OCI-M2 (cell line): Measurements from ENCODE around the gene MAML3.

ENCODE experiments used
- DNase-seq: peaks from one replicate; lab custom pipeline; 2025; ENCODE audit not compliant: unreplicated experiment; lab: John Stamatoyannopoulos, UW

The MAML3 gene

DNA sequence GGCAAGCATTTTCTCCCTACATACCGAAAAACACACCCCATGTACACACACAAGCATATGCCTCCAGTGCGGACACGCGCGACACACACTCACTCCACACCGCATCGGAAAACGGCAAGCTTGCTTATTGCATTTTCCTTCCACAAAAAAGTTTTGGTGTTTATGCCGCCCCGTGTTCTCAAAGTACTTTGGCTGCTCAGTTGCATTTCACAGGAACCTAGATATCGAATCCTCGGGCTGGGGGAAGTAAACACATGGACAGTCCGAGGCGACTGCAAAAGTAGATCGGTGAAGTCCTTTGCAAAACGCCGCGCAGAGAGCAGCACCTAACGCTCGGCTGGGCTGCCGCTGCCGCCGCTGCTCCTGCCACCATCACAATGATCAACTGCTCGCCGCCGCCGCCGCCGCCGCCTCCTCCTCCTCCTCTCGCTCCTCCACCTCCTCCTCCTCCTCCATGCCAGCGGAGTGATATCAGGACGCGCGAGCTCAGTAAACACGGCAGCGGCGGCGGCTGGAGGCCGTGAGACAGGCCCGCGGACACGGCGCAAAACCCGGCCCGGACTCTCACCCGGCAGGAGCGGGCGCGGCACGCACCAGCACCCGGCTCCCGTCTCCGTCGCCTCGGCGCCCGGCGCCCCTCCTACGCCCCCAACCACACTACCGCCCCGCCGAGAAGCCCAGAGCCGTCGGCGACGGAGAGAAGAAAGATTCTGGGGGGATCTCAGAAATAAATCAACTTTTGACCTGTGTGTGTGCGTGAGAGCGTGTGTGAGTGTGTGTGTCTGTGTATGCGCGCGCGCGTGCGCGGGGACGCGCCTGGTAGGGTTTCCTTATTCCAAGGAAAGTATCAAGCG, at the start of gene MAML3:
MAML3 (minus strand) TSS at position 467 of the 854 bp plus-strand sequence. CDS start 857 bp downstream, outside the sequence.
- peak; percentile 67 for DNase-seq

DNA sequence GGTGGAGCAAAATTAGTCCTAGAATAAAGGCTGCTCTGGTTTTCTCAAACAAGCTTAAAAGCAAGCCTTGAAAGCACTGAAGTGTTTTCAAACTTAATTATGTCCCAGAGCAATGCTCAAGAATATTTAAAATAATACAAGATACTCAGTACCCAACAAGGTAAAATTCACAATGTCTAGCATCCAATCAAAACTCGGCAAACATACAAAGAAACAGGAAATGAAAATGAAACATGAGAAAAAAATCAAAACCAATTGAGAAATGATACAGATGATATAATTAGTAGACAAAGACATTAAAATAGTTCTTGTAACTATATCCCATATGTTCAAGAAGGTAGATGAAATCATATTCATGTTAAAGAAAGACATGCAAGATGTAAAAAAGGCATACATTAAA, 45.0 kb upstream of the MAML3 start:
- DNase-seq, result no peak

DNA sequence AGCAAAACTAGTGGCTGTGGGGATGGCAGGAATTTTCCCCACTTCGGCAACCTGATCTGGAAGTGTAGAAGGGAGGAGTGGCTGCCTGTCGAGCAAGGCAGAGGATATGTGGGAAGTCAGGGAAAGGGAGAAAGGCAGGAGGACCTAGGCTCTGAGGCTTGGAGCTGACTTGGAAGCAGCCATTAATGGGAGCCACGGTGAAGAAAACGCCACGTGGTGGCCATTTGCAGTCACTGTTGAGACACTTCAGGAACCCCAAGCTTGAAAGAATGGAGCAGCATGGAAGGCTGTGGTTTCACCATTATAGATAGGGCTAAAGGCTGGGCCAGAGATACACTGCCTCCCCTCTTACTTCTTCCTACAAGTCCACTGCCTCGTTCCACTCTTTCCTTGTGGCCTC, 41.8 kb upstream of the MAML3 start:
- DNase-seq, result no peak

DNA sequence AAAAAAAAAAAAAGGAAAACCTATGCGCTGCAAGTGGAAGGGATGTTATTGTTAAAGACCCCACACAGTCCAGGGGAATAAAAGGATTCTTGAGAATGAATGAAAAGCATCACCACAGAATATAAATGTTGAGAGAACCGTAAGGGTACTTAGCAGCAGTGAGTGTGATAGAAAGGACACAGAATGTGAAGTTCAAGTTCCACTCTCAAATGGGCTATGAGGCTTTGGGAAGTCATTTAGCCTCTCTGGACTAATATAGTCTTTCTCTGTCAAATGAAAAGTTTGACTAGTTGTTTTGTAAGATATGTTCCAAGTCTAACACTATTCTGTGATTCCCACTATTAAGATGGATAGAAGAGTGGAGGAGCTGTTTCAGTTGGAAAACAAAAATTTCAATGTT, 35.8 kb upstream of the MAML3 start:
- DNase-seq, result no peak

DNA sequence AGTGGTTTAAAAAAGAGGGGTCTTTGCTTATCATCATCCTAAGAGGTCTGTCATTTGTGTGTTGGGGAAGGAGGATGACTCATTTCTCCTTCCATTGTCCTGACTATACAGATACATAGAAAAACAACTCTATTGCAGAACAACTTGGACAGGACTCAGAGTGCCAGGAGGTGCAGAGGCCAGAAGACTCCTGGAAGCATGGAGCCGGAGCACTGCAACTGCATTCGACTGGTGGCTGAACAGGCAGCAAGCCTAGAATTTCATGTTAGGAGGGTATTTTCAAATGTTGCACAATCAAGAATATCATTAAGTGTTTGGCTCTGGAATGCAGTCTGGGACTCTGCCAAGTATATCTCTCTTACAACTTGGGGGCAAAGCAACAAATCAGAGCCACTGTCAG, 35.0 kb upstream of the MAML3 start:
- no peak for DNase-seq

DNA sequence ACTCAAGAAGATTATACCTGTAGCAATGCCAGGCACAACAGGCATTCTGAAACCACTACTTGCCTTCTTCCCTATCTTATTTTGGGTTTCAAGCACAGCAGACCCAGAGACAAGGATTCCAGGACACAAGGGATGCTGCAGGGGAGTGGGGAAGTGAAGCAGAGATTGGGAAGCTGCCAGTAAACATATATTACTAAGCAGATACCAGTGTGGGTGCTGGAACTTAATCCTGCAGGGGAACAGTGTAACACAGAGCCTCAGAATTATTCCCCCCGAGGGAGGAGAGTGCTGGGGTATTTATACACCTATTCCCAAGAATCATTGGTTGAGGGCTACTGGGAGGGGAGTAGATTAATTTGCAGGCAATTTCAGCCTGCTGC, 33.3 kb upstream of the MAML3 start:
- DNase-seq, result no peak

DNA sequence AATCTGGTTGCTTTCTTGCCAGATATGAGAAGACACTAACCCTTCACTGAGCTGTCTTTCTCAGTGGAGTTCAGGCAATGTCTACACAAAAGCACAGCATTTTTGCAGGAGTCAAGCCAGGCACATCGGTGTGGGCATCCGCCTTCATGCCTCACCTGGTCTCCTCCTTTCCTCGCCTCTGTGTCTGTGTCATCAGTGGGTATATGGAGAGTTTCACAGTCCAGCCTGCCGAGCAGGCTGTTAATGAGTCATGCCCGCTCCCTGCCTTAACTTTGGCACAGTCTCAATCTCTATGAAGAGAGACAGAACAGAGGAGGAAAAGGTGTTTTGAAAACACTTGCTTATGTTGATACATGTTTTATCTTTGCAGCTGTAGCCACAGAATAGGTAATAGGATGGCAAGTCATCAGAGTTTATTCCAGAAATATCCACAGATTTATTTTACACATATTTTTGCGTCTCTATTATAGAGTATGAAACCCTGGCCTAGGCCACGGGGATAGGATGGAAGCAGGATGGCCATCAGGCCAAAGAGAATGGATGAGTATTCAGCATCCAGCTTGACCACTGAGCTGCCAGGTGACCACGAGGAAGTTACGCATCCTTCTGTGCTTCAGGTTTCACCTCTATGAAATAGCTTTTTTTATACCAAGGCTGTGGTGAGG, 32.8 kb upstream of the MAML3 start:
- DNase-seq, result no peak

DNA sequence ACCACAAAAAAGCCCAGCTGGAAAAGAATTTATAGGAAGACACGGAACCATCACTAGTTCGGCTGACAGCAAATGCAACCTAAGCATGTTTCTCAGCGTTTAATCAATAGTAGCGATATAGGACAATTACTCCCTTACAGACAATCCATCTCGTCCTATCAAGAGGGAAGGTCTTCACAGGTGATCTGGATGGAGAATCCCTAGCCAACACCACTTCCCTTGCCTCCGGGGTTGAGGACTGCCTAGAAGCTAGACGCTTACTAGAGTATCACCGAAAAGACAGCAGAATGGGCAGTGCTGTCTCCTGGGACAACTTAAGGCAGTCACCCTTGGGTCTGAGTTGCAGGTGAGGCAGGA, 32.1 kb upstream of the MAML3 start:
- no peak for DNase-seq

DNA sequence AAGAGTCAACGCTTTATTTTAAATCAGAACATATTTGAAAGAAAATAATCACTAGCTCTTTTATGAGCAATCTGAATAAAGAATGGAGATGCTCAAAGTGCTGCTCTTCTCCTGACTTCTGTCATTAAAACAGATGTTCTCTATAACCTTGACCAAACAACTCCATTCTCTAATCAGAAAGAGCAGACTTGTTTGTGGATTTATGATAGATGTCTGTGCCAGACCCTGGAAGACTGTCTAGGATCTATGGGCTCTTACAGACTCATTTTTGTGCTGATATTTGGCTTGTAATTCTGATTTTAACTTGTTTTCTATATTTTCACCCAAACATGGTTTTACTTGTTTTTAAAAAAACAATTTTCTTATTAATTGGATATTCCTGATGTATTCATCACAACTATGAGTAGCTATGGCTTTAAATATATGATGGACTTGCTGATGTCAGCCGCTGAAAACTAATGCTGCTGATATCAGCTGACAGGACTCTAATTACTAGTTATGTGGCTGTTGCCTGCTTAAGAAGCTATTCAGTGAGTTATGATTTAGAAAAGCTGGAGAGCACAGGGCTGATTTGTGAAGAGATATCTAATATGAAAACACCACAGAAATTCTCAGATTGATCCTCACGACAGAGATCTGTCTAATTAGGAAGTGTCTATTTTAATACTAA, 31.6 kb upstream of the MAML3 start:
- no peak for DNase-seq

DNA sequence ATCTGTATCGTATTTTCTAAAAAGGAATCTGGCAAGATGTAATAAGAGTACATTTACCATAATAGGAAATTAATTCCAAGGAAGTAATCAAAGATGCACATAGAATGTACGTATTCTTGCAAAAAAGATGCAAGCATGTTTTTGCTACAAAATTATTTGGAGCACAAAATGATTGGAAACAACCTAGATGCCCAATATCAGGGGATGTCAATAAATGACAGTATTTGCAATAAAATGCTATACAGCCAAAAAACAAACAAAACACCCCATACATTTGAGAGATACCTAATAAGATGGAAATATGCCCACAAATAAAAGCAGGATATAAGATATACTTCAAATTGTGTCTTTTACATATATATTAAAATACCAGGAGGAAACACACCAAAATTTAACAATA, 29.3 kb upstream of the MAML3 start:
- no peak for DNase-seq

DNA sequence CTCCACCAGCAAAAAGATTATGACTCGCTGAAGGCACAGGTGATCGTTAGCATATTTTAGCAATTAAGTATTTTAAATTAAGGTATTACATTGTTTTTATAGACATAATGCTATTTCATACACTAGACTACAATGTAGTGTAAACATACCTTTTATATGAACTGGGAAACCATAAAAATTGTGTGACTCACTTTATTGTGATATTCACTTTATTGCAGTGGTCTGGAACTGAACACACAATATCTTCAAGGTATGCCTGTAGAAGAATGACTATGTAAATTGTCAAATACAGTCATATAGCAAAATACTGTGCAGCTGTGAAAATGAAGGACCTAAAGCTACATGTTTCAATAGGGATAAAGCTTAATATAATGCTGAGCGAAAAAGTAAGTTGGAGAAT, 26.6 kb upstream of the MAML3 start:
- no peak for DNase-seq

DNA sequence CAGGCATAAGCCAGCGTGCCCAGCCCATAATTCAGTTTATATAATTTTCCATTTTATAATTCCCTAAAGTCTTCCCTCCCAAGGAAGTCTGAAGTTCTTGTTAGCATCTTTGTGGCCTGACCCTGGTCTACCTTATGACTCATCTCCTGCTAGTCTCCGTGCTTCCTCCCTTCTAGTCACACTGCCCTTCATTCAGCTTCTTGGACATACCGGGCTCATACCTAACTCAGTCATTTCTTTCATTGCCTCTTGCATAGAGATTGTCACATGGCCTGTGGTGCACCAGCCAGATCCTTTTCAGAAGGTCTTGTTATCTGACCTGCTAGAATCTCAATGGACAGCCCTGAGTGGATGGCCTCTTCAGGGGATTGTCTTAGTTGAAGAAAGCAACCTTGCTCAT, 22.8 kb upstream of the MAML3 start:
- no peak for DNase-seq

DNA sequence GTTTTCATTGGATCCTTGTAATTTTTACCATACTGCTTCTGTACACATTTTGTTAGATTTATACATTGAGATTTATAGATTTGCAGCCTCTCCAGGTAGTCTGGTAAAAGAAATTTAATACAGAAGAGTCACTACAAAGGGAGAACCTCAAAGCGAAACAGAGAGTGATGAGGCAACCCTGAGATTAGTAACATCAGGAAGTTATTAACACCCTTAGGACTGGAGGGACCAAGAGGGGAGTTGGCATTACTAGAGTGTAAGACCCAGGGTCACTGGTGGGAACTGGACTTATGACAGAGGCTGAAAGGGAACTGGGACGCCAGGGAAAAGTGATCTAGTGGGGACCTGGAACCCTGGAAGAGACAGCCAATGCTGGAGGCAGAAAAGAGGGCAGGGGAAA, 20.6 kb upstream of the MAML3 start:
- no peak for DNase-seq

DNA sequence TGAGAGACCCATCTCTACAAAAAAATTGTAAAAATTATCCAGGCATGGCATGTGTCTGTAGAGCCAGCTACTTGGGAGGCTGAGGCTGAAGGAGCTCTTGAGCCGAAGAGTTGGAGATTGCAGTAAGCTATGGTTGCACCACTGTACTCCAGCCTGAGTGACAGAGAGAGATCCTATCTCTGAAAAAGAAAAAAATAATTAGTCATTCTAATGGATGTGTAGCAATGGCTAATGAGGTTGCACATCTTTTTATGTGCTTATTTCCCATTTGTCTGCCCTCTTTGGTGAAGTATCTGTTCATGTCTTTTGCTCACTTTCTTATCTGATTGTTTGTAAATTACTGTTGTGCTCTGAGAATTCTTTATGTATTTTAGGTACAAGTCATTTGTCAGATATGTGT, 19.0 kb upstream of the MAML3 start:
- no peak for DNase-seq

DNA sequence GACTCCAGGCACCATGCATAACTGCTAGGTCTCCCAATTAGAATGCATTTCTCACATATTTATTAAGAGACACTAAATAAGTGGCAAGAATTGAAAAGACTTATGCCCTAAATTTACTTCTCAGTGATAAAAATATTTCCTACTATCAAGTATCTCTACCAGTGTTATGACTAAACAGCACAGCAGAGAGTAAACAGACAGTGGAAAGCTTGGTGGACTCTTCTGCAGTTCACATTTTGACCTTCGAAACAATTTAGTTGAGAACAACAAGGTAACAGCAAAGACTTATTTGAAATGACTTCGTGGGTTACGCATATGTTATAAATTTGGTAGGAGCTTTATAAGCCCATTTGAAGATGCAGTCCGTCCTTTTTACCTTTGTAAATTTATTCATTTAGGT, 16.3 kb upstream of the MAML3 start:
- DNase-seq, result no peak

DNA sequence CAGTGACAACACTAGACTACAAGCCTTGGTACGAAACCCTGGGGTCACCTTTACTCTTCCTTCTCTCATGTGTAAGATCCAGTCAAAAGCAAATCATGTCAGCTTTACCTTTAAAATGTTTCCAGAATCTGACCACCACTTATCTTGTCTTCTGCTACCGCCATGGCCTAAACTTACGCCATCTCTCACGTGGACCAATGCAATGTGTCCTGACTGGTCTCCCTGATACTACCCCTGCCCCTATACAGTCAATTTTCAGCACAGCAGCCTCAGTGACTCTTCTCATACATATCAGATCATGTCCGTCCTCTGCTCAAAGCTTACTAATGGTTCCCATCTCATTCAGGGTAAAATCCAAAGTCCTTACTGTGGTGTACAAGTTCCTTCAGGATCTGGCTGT, 15.0 kb upstream of the MAML3 start:
- no peak for DNase-seq

DNA sequence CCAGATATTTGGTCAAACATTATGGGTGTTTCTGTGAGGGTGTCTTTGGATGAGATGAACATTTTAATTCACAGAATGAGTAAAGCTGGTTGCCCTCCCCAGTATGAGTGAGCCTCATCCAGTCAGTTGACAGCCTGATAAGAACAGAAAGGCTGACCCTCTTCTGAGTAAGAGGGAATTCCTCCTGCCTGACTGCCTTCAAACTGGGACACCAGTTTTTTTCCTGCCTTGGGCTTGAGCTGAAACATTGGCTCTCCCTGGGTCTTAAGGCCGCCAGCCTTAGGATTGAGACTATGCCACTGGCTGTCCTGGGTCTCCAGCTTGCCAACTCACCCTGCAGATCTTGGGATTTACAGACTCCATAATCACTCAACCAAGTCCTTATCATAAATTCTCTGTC, 14.5 kb upstream of the MAML3 start:
- no peak for DNase-seq

DNA sequence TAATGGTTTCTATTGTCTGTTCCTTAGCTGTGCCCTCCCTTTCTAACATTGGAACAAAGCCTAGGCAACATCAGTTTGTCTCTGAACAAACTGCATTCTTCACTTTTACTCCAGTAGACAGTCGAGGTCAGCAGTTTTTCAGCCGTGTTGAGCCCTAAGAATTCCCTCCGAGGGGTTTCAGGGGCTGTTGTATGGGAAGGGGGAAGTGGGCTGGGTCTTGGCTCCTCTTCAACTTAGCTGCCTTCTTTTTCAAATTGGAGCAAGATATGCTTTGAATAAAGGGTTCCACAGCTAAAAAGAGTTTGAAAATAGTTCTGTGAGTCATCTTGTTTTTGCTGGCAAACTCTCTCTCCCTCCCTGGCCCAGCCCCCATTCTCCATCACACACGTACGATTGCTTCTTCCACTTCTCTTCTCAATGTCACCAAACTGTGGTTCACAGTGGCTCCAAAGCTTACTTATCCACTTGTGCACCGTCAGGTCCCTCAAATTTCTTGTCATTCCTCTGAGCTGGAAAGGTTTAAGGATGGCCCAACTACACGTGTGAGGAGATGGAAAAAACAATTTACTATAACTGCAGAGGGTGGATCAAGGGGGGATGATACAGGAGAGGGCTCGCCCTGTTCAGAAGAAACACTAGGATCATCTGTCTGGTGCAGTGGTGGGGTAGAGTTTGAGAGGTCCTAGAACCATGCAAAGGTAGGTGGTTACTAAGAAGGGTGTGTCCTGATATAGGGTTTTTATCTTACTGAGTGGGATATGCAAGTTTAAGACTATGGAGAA, 9.2 kb upstream of the MAML3 start:
- DNase-seq, result no peak

DNA sequence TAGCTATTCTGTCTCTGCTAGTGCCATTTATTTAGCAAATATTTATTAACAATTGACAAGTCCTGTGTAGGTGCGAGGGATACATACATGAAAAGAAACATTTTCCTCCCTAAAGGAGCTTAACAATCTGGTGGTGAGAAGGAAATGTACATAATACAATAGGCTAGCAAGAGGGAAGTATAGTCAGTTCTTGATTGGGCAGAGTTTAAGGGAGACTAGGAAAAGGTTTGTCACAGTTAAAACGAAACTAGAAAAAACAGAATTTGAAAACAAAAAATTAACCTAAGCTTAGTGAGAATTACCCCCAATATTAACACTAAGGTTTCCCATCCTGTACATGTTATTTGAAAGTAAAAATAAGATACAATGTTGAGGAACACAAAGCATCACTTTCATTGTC, 8.6 kb upstream of the MAML3 start:
- DNase-seq, result no peak

DNA sequence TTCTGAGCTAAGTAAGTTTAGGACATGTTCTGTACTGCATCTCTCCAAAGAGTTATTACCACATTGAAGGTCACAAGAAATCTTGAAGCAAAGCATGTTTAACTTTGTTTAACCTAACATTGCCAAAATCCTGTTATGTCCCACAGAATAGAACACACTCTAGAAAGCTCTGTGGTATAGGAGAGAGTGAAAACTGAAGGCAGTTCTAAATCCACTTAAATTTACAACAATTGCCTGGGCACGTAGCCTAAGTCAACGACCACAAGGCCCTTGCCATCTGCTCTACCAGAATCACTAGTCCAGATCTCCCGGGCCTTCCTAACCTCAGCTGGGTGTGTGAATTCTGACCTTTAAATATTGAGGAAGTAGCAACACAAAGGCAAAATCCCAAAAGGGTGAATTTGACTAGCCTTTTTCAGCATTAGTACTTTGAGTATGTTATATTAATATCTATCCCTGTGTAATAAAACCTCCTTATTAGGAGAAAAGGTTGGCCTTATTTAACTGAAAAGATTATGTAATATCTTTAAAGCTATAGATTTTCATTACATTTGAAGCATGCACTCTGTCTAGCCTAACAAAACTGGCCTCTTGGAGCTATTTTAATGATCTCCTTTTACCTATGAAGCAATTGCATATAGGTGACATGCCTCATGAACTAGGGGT, 4.5 kb upstream of the MAML3 start:
- DNase-seq, result no peak

DNA sequence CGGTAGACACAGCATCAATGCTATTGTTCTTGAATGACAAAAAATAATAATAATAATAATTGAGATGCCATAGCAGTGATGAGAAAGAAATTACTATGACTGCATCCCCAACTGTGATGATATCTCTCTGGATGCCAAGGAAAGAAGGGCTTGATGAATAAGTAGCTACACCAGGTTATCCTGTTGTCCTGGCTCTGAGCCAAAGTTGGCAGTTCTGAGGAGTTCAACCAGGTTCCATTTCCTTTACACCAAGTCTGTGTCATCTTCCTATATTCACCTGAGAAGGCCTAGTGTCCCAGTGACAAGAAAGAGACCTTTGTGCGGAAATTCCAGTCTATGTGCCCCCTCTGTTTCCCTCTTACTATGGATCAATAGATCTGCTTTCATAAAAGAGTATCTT, 3.4 kb upstream of the MAML3 start:
- no peak for DNase-seq
